A673 (cell line): ENCODE data around the gene PPP1R14B. TPM values are rescaled to one million over a fixed set of nuclear protein-coding genes. Genes with fewer than 3 reads are reported as not detected.
A peak's percentile ranks its signal among the peaks of the same experiment; 100 is the strongest.

Source experiments
- BruUV-seq: library from RNA; stranded (reverse); fragments of 400-500 nt; replicated peaks from 2 replicates; lab custom pipeline; 2021; lab: Mats Ljungman, UMichigan
- CTCF ChIA-PET: fragments of 300-600 bp; sonication (Branson Sonifier 250); formaldehyde crosslinking; loops from one replicate; lab custom pipeline; 2022; ENCODE audit warnings: antibody characterized with exemption; lab: Charles Lee
- POLR2A ChIA-PET: fragments of 300-600 bp; sonication (Branson Sonifier 250); formaldehyde crosslinking; loops from one replicate; lab custom pipeline; 2022; ENCODE audit warnings: antibody characterized with exemption; ENCODE audit not compliant: low non-redundant PET; lab: Charles Lee
- DNase-seq: peaks from one replicate; pipeline ENCODE4 v3.0.0-alpha.2; 2015; ENCODE audit warnings: low spot score
- H3K27ac ChIP-seq: fragments of 200-600 bp; sonication (generic); 2 replicates; pipeline ENCODE4 v1.5.1; 2016; ENCODE audit warnings: mixed run types, low read depth, mild to moderate bottlenecking, mixed read lengths, antibody characterized with exemption, low read length; ENCODE audit not compliant: poor library complexity, severe bottlenecking
- H3K27me3 ChIP-seq: fragments of 200-600 bp; sonication (generic); replicated peaks from 2 replicates; pipeline ENCODE4 v1.6.1; 2017; ENCODE audit warnings: mixed run types, low read depth, mild to moderate bottlenecking, mixed read lengths, antibody characterized with exemption, low read length; ENCODE audit not compliant: insufficient read depth, poor library complexity
- H3K36me3 ChIP-seq: fragments of 200-600 bp; sonication (generic); 2 replicates; pipeline ENCODE4 v1.6.1; 2016; ENCODE audit warnings: mixed run types, mild to moderate bottlenecking, mixed read lengths, antibody characterized with exemption, low read length; ENCODE audit not compliant: insufficient read depth, poor library complexity, severe bottlenecking
- H3K4me1 ChIP-seq: fragments of 200-600 bp; sonication (generic); 2 replicates; pipeline ENCODE4 v1.6.1; 2017; ENCODE audit warnings: mixed run types, mild to moderate bottlenecking, mixed read lengths, antibody characterized with exemption, low read length; ENCODE audit not compliant: insufficient read depth, poor library complexity, severe bottlenecking
- H3K4me3 ChIP-seq: fragments of 200-600 bp; sonication (generic); 2 replicates; pipeline ENCODE4 v1.5.1; 2016; ENCODE audit warnings: low read depth, mixed run types, mild to moderate bottlenecking, mixed read lengths, low read length; ENCODE audit not compliant: poor library complexity, severe bottlenecking
- H3K9me3 ChIP-seq: fragments of 200-600 bp; sonication (generic); 2 replicates; pipeline ENCODE4 v1.6.1; 2016; ENCODE audit warnings: mixed run types, low read depth, mild to moderate bottlenecking, mixed read lengths, antibody characterized with exemption, low read length; ENCODE audit not compliant: poor library complexity, severe bottlenecking
- CTCF ChIP-seq: fragments of 300-800, 200-600 bp; sonication (generic); conservative IDR thresholded peaks from 2 replicates; pipeline ENCODE4 v1.5.1; 2017; ENCODE audit warnings: low read depth, mild to moderate bottlenecking, antibody characterized with exemption, low read length, moderate library complexity, mixed read lengths
- EZH2 ChIP-seq: fragments of 200-600 bp; sonication (generic); IDR thresholded peaks from 2 replicates; pipeline ENCODE4 v1.6.1; 2017; ENCODE audit warnings: borderline replicate concordance, low read depth, mild to moderate bottlenecking, mixed read lengths, antibody characterized with exemption, low read length; ENCODE audit not compliant: poor library complexity, severe bottlenecking
- intact Hi-C: fragments of 100-400 bp; cut with micrococcal nuclease; formaldehyde crosslinking; loops from one replicate; pipeline ENCODE4 v1.10.0; 2022; ENCODE audit not compliant: unreplicated experiment
- total RNA-seq: library from RNA; stranded (reverse); gene quantifications from 2 replicates; pipeline ENCODE4 v1.2.3, GENCODE V29; 2021

The PPP1R14B gene
- total RNA-seq, 1 experiment from 2014 or later, result 378 TPM

GRCh38 chr11:64229090-64229743 lies 17.5 kb downstream of the PPP1R14B start:
- BruUV-seq, result no TSS peak
- H3K27ac ChIP-seq, result peak overlapping the region; percentile 70
- peaks cover 5% of the 10 kb centered on the region for H3K36me3 ChIP-seq
- H3K9me3 ChIP-seq, result no peaks in the 10 kb centered on the region
- H3K4me1 ChIP-seq, result peaks cover 30% of the 10 kb centered on the region
- intact Hi-C loops, result no loop called here
- no peaks in the 10 kb centered on the region for H3K27me3 ChIP-seq
- POLR2A ChIA-PET, result no interaction called here
- H3K4me3 ChIP-seq, result no peak overlapping the region
- DNase-seq, result no peak
- no peak for TF ChIP-seq EZH2
- TF ChIP-seq CTCF, result no peak
- CTCF ChIA-PET, result no interaction called here

GRCh38 chr11:64227405-64227956 lies 19.3 kb downstream of the PPP1R14B start:
- TF ChIP-seq EZH2, result no peak
- TF ChIP-seq CTCF, result no peak
- no peak for DNase-seq
- H3K9me3 ChIP-seq, result no peaks in the 10 kb centered on the region
- POLR2A ChIA-PET, result no interaction called here
- intact Hi-C loops, result no loop called here
- peak overlapping the region; percentile 87 for H3K27ac ChIP-seq
- CTCF ChIA-PET, result interaction anchor here (0.9 kb wide), 1 partner anchor 23 kb away, joined by 3 read pairs; no protein-coding TSS in a partner anchor
- H3K4me3 ChIP-seq, result peak overlapping the region; percentile 87
- H3K36me3 ChIP-seq, result peaks cover 16% of the 10 kb centered on the region
- BruUV-seq, result no TSS peak
- no peaks in the 10 kb centered on the region for H3K27me3 ChIP-seq
- H3K4me1 ChIP-seq, result peaks cover 22% of the 10 kb centered on the region

GRCh38 chr11:64226507-64227051 lies 20.2 kb downstream of the PPP1R14B start:
- POLR2A ChIA-PET, result interaction anchor here (0.7 kb wide), 1 partner anchor 105 kb away, joined by 3 read pairs; no protein-coding TSS in a partner anchor
- CTCF ChIA-PET, result interaction anchor here (0.5 to 0.9 kb wide), 2 partner anchors 22 to 74 kb away, joined by 3 read pairs; no protein-coding TSS in a partner anchor
- DNase-seq, result peak; percentile 49

More at GRCh38 chr11:64226507-64227051, 20.2 kb downstream of the PPP1R14B start:
- no peaks in the 10 kb centered on the region for H3K27me3 ChIP-seq
- H3K36me3 ChIP-seq, result peaks cover 16% of the 10 kb centered on the region
- H3K4me1 ChIP-seq, result peaks cover 22% of the 10 kb centered on the region
- TSS peak; percentile 52 for BruUV-seq
- TF ChIP-seq CTCF (no peak), EZH2 (no peak)
- H3K9me3 ChIP-seq, result no peaks in the 10 kb centered on the region
- H3K4me3 ChIP-seq, result peak overlapping the region; percentile 87
- H3K27ac ChIP-seq, result peak overlapping the region; percentile 87
- intact Hi-C loops, result no loop called here
